H1 (cell line): ENCODE measurements around the gene TAGLN2.

Experiments
- POLR2AphosphoS5 ChIP-seq: IDR thresholded peaks from 2 replicates; pipeline ENCODE4 v1.6.1; 2011; ENCODE audit warnings: low read depth, low read length
- POU5F1 ChIP-seq: IDR thresholded peaks from 2 replicates; pipeline ENCODE4 v1.6.1; 2011; ENCODE audit warnings: low read depth, mild to moderate bottlenecking, low read length, moderate library complexity
- TF ChIP-seq, protein P1 (sequence below), 3 experiments: IDR thresholded peaks; 1 replicate in 2 of 3; 2 replicates in 1 of 3; pipeline versions ENCODE4 v1.5.1 to v1.6.1; 2011; ENCODE audit warnings: low read length in 3 of 3, mild to moderate bottlenecking in 3 of 3, inconsistent platforms in 2 of 3, low read depth in 1 of 3, moderate library complexity in 1 of 3; ENCODE audit not compliant: insufficient read depth in 1 of 3; ENCODE audit errors: control extremely low read depth in 1 of 3

DNA sequence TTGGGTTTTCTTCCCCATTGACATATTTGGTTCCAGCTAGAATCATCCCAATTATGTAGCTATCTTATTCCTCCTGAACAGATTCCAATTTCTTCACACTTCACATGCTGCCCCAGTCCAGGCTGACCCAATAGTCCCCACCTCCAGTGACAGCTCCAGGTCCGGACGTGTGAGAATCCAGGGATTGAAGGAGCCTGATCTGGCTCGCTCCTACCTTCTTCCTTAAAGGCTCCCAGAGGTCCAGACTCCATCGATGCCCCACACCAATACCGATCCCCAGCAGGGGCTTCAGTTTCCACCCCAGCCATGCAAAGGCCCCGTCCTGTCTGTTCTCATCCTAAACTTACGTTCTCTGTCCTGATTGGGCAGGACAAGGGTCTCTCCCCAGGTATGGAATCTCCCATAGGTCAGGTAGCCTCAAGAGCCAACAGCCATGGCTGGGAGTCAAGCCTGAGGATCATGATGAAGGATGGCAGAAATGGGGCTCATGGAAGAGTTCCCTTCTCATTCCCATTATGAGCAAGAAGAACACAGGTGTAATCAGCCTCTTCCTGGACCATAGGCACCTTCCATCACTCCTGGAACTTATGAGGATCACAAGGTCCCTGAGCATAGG lies 49.2 kb upstream of the TAGLN2 start:
- no peak for TF ChIP-seq POU5F1
- no peak for TF ChIP-seq POLR2AphosphoS5
- TF ChIP-seq, protein P1, sequence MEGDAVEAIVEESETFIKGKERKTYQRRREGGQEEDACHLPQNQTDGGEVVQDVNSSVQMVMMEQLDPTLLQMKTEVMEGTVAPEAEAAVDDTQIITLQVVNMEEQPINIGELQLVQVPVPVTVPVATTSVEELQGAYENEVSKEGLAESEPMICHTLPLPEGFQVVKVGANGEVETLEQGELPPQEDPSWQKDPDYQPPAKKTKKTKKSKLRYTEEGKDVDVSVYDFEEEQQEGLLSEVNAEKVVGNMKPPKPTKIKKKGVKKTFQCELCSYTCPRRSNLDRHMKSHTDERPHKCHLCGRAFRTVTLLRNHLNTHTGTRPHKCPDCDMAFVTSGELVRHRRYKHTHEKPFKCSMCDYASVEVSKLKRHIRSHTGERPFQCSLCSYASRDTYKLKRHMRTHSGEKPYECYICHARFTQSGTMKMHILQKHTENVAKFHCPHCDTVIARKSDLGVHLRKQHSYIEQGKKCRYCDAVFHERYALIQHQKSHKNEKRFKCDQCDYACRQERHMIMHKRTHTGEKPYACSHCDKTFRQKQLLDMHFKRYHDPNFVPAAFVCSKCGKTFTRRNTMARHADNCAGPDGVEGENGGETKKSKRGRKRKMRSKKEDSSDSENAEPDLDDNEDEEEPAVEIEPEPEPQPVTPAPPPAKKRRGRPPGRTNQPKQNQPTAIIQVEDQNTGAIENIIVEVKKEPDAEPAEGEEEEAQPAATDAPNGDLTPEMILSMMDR (IDR thresholded peaks at IDR 0.05; ENCODE audit: control extremely low read depth in 1 of 3, insufficient read depth in 1 of 3, low read depth in 1 of 3, low read length in 3 of 3): no peak
